Heart left ventricle (tissue), 13 donors: ENCODE data around the gene LOXL3.

Source experiments
- POLR2A ChIP-seq, 2 donors: fragments of 450-650 bp; IDR thresholded peaks; one replicate each; pipeline ENCODE4 v1.6.1; 2017; ENCODE audit warnings: antibody characterized with exemption in 2 of 2, mild to moderate bottlenecking in 2 of 2, moderate library complexity in 2 of 2
- TF ChIP-seq, protein P1 (sequence below), 12 donors: fragments of 200-600 bp; sonication (generic) in 4 of 12; IDR thresholded peaks; one replicate each; pipeline versions ENCODE4 v1.5.0 to v1.8.0; 2018 to 2022; ENCODE audit warnings: antibody characterized with exemption in 12 of 12, mild to moderate bottlenecking in 5 of 12
- donor health status: ischemic (EF 13 %, LVEDD 7.1; RV severe dilation, severe dysfunction).
- donor health status: DM: no; HTN: yes; CAD: no.
- donor health status: DM: no; HTN: no; CAD: no.
- donor health status: ischemic (EF 25% LVEDD 6.9; RV normal size, moderate dysfunction).
- donor health status: ischemic (EF 25% LVEDD 5.7; RV mildly dilated, moderate dysfunction).
- donor health status: ischemic (EF 35%, LVEDD 5.7; RV mildly dilated, moderate dysfunction).
- donor health status: nonischemic (EF 11% LVEDD 7.7; RV severe dilation, severe dysfunction).
- donor health status: DM: yes; HTN: yes; CAD: no.
- donor health status: PGD.
- donor health status: ischemic (EF 29% LVEDD 5.4; RV normal size, mild dysfunction).
- donor health status: nonischemic (EF 23%, LVEDD 6.1; RV moderate dilation, normal function).

DNA sequence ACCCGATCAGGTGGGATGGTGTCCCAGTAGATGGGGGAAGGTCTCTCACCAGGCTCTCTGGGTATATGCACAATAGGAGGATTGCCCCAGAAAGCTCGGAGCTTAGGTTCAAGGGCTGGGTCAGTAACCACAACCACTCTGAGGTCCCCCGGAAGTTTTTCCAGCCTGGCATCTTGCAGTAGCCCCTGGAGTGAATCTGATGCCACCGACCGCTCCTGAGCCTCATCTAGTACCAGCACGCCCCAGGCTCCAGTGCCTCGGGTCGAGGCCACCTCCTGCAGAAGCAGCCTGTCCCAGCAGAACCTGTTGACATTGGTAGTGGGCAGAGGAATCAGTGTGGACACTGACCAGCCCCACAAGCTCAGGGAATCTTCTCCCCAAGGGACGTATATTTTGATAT, 29.7 kb downstream of the LOXL3 start:
- TF ChIP-seq POLR2A (IDR thresholded peaks at IDR 0.05) = no peak
- TF ChIP-seq, protein P1, sequence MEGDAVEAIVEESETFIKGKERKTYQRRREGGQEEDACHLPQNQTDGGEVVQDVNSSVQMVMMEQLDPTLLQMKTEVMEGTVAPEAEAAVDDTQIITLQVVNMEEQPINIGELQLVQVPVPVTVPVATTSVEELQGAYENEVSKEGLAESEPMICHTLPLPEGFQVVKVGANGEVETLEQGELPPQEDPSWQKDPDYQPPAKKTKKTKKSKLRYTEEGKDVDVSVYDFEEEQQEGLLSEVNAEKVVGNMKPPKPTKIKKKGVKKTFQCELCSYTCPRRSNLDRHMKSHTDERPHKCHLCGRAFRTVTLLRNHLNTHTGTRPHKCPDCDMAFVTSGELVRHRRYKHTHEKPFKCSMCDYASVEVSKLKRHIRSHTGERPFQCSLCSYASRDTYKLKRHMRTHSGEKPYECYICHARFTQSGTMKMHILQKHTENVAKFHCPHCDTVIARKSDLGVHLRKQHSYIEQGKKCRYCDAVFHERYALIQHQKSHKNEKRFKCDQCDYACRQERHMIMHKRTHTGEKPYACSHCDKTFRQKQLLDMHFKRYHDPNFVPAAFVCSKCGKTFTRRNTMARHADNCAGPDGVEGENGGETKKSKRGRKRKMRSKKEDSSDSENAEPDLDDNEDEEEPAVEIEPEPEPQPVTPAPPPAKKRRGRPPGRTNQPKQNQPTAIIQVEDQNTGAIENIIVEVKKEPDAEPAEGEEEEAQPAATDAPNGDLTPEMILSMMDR (IDR thresholded peaks at IDR 0.05) = no peak
